Trophoblast cell (in vitro differentiated cells and primary cell): ENCODE data around the gene EPHA4.
"Not testable (repeated sequence)": the region's sequence is repeated elsewhere in the genome, so short reads cannot be mapped to it uniquely, and the experiment has no call there.

ENCODE experiments used
- DNase-seq, 2 donors: peaks; one replicate each; pipeline ENCODE4 v3.0.0-alpha.2; 2016
- H2AFZ ChIP-seq: 2 replicates; pipeline ENCODE4 v1.6.1; 2013; ENCODE audit warnings: low read length, moderate library complexity, mild to moderate bottlenecking; ENCODE audit not compliant: insufficient read depth, poor library complexity
- H2AK5ac ChIP-seq: 2 replicates; pipeline ENCODE4 v1.6.1; 2013; ENCODE audit warnings: mild to moderate bottlenecking, low read length
- H2BK120ac ChIP-seq: 2 replicates; pipeline ENCODE4 v1.6.1; 2013; ENCODE audit warnings: low read length, mild to moderate bottlenecking, moderate library complexity; ENCODE audit not compliant: insufficient read depth, poor library complexity
- H2BK12ac ChIP-seq: 2 replicates; pipeline ENCODE4 v1.6.1; 2013; ENCODE audit warnings: mild to moderate bottlenecking, low read length, moderate library complexity
- H2BK5ac ChIP-seq: 2 replicates; pipeline ENCODE4 v1.6.1; 2013; ENCODE audit warnings: low read length, low read depth, moderate library complexity, mild to moderate bottlenecking; ENCODE audit not compliant: poor library complexity
- H3K14ac ChIP-seq: 2 replicates; pipeline ENCODE4 v1.6.1; 2013; ENCODE audit warnings: mild to moderate bottlenecking, low read length
- H3K18ac ChIP-seq: 2 replicates; pipeline ENCODE4 v1.6.1; 2013; ENCODE audit warnings: mild to moderate bottlenecking, low read length
- H3K23ac ChIP-seq: 2 replicates; pipeline ENCODE4 v1.6.1; 2013; ENCODE audit warnings: low read length
- H3K27ac ChIP-seq: 2 replicates; pipeline ENCODE4 v1.5.1; 2013; ENCODE audit warnings: low read depth, mild to moderate bottlenecking, inconsistent platforms, low read length, moderate library complexity
- H3K27me3 ChIP-seq: 2 replicates; pipeline ENCODE4 v1.6.1; 2013; ENCODE audit warnings: inconsistent platforms, mild to moderate bottlenecking, low read length, moderate library complexity; ENCODE audit not compliant: insufficient read depth
- H3K36me3 ChIP-seq, 2 experiments: 1 replicate in 1 of 2; 2 replicates in 1 of 2; pipeline ENCODE4 v1.6.1; 2013; ENCODE audit warnings: low read length in 2 of 2, mild to moderate bottlenecking in 2 of 2, moderate library complexity in 1 of 2; ENCODE audit not compliant: insufficient read depth in 2 of 2, control insufficient read depth in 1 of 2
- H3K4ac ChIP-seq: 2 replicates; pipeline ENCODE4 v1.6.1; 2013; ENCODE audit warnings: low read depth, mild to moderate bottlenecking, low read length, moderate library complexity
- H3K4me1 ChIP-seq, 2 experiments: 1 replicate in 1 of 2; 2 replicates in 1 of 2; pipeline ENCODE4 v1.6.1; 2013; ENCODE audit warnings: low read length in 2 of 2, mild to moderate bottlenecking in 2 of 2, moderate library complexity in 1 of 2; ENCODE audit not compliant: insufficient read depth in 2 of 2, control insufficient read depth in 1 of 2
- H3K4me2 ChIP-seq: 2 replicates; pipeline ENCODE4 v1.6.1; 2013; ENCODE audit warnings: inconsistent platforms, mild to moderate bottlenecking, low read length, moderate library complexity
- H3K4me3 ChIP-seq: 2 replicates; pipeline ENCODE4 v1.5.1; 2013; ENCODE audit warnings: mild to moderate bottlenecking, low read depth, low read length, inconsistent platforms
- H3K79me1 ChIP-seq: one replicate; pipeline ENCODE4 v1.6.1; 2013; ENCODE audit warnings: low read length
- H3K79me2 ChIP-seq: 2 replicates; pipeline ENCODE4 v1.6.1; 2013; ENCODE audit warnings: low read length, mild to moderate bottlenecking; ENCODE audit not compliant: control insufficient read depth, insufficient read depth, poor library complexity
- H3K9ac ChIP-seq: 2 replicates; pipeline ENCODE4 v1.6.1; 2013; ENCODE audit warnings: mild to moderate bottlenecking, low read length
- H3K9me3 ChIP-seq: 2 replicates; pipeline ENCODE4 v1.6.1; 2013; ENCODE audit warnings: low read depth, mild to moderate bottlenecking, control low read depth, inconsistent platforms, low read length; ENCODE audit not compliant: insufficient read depth
- H4K12ac ChIP-seq: 2 replicates; pipeline ENCODE4 v1.6.1; 2013; ENCODE audit warnings: low read depth, mild to moderate bottlenecking, low read length, moderate library complexity
- H4K8ac ChIP-seq: 2 replicates; pipeline ENCODE4 v1.6.1; 2013; ENCODE audit warnings: low read depth, mild to moderate bottlenecking, low read length, moderate library complexity
- H4K91ac ChIP-seq: one replicate; pipeline ENCODE4 v1.6.1; 2013; ENCODE audit warnings: low read depth, mild to moderate bottlenecking, low read length, moderate library complexity
- WGBS: extraction: QIAGEN DNeasy Blood & Tissue Kit; methylation state at CpG from one replicate; pipeline ENCODE4 v1.1.7; 2013; ENCODE audit warnings: missing lambda C conversion rate; ENCODE audit not compliant: insufficient read length, insufficient coverage; ENCODE audit errors: extremely low coverage; 5-methylcytosine and 5-hydroxymethylcytosine counted together

EPHA4 gene

DNA sequence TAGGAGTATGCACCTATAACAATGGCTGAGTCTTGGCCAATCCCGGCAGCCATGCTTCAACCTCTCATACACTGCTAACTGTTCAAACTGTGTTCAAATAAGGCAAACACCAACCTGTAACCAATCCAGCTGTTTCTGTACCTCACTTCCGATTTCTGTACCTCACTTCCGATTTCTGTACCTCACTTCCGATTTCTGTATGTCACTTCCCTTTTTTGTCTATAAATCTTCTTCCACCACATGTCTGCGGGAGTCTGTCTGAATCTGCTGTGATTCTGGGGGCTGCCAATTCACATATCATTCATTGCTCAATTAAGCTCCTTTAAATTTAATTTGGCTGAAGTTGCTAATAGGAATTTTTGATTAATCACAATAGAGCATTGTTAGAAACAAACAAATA lies 60.8 kb downstream of the EPHA4 start:
- not testable (repeated sequence) for H2BK5ac ChIP-seq, H3K79me1 ChIP-seq, H3K27ac ChIP-seq, H3K14ac ChIP-seq, H3K18ac ChIP-seq, H2BK120ac ChIP-seq, H2AFZ ChIP-seq, H3K4me2 ChIP-seq, H3K9me3 ChIP-seq, H4K91ac ChIP-seq, H3K79me2 ChIP-seq, H3K4ac ChIP-seq, H4K12ac ChIP-seq, H4K8ac ChIP-seq, H3K36me3 ChIP-seq, H3K23ac ChIP-seq, DNase-seq, H3K9ac ChIP-seq, H3K4me1 ChIP-seq, H2BK12ac ChIP-seq, H3K27me3 ChIP-seq, H2AK5ac ChIP-seq, H3K4me3 ChIP-seq
- WGBS, result no CpG with 5 or more reads among the region's 5 CpGs

DNA sequence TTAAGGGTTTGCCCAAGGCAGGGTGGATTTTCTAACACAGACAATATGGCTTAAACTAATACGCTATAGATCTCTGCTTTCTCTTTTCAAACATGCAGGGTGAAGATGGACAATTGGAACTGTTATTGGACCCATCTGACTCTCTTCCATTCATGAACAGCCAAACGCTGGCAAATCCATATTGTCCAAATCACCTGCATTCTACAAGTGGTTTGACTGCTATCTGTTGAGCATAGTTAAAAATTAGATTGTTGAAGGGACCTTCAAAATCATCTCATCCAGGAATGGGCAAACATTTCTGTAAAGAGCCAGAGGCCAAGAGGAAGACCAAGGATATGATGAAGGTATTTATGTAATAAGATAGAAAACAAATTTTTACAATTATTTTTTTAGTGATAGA lies 65.6 kb downstream of the EPHA4 start:
- DNase-seq, result no peak
- Histone ChIP-seq H3K18ac (no peak overlapping the region), H3K79me1 (no peaks in the 10 kb centered on the region), H3K4me3 (no peak overlapping the region), H3K9me3 (no peaks in the 10 kb centered on the region), H3K23ac (no peak overlapping the region), H4K8ac (no peak overlapping the region), H3K4me1 (peaks cover under 1 to 4% of the 10 kb centered on the region in 2 experiments), H2AK5ac (no peak overlapping the region), H3K4ac (no peak overlapping the region), H4K12ac (no peak overlapping the region), H3K27ac (no peak overlapping the region), H3K4me2 (no peak overlapping the region), H3K9ac (no peak overlapping the region), H2BK120ac (no peak overlapping the region), H3K36me3 (no peaks in the 10 kb centered on the region), H3K27me3 (no peaks in the 10 kb centered on the region), H2BK12ac (no peak overlapping the region), H2BK5ac (no peak overlapping the region), H4K91ac (no peak overlapping the region), H3K79me2 (no peaks in the 10 kb centered on the region), H2AFZ (no peak overlapping the region), H3K14ac (no peak overlapping the region)
- no CpG with 5 or more reads among the region's 2 CpGs for WGBS

DNA sequence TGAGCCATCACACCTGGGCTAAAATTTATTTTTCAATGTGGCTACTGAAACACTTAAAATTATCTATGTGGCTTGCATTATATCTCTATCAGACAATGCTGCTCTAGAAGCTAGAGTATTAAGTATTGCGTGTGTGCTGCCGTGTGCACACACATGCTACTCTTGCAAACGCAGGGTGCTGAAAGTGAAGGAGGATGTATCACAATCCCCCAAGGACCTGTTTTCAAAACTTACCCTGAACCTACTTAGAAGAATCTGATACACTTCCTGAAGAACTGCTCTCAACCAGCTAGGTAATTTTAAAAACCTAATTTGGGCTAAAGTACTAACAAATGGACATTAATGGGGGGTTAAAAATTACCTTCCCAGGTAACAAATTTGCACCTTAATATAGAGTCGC lies 66.5 kb downstream of the EPHA4 start:
- Histone ChIP-seq H2BK120ac (no peak overlapping the region), H3K23ac (no peak overlapping the region), H3K4me2 (no peak overlapping the region), H3K79me1 (no peaks in the 10 kb centered on the region), H4K91ac (no peak overlapping the region), H3K36me3 (no peaks in the 10 kb centered on the region), H3K9ac (no peak overlapping the region), H3K4ac (no peak overlapping the region), H4K12ac (no peak overlapping the region), H2BK5ac (no peak overlapping the region), H3K79me2 (no peaks in the 10 kb centered on the region), H3K9me3 (no peaks in the 10 kb centered on the region), H4K8ac (no peak overlapping the region), H2BK12ac (no peak overlapping the region), H2AK5ac (no peak overlapping the region), H3K14ac (no peak overlapping the region), H3K27me3 (no peaks in the 10 kb centered on the region), H3K27ac (no peak overlapping the region), H3K18ac (no peak overlapping the region), H3K4me1 (peaks cover 8 to 12% of the 10 kb centered on the region in 2 experiments), H3K4me3 (no peak overlapping the region), H2AFZ (no peak overlapping the region)
- no peak for DNase-seq
- no CpG with 5 or more reads among the region's 4 CpGs for WGBS

DNA sequence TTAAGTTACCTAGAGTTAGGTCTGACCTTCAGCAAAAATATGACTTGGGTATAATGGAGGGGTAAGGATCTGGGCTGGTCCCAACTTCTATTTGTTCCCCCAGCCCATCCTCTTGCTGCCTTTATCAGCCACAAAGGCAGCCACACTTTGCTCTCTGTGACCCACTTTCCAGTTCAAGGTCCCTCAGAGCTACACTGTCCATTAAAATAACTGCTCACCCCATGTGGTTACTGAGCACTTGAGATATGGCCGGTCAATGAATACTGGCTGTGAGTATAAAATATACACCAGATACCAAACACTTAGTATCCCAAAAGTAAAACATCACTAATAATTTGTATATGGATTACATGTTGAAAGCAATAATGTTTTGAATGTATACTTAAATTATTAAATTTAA lies 67.2 kb downstream of the EPHA4 start:
- no peak overlapping the region for H2BK120ac ChIP-seq

More for the DNA sequence above, 67.2 kb downstream of the EPHA4 start:
- Histone ChIP-seq H3K4me3 (no peak overlapping the region), H2AK5ac (no peak overlapping the region), H3K79me2 (no peaks in the 10 kb centered on the region), H3K27ac (no peak overlapping the region), H4K12ac (no peak overlapping the region), H3K23ac (no peak overlapping the region), H3K4ac (no peak overlapping the region), H3K36me3 (no peaks in the 10 kb centered on the region), H3K18ac (no peak overlapping the region), H3K4me1 (peaks cover 10 to 17% of the 10 kb centered on the region in 2 experiments), H2BK12ac (no peak overlapping the region), H3K4me2 (no peak overlapping the region), H3K79me1 (no peaks in the 10 kb centered on the region), H4K91ac (no peak overlapping the region), H3K9me3 (no peaks in the 10 kb centered on the region), H2BK5ac (no peak overlapping the region), H3K14ac (no peak overlapping the region), H3K9ac (no peak overlapping the region), H3K27me3 (no peaks in the 10 kb centered on the region), H4K8ac (no peak overlapping the region), H2AFZ (no peak overlapping the region)
- no peak for DNase-seq
- no CpG with 5 or more reads among the region's 1 CpG for WGBS
